Astrocyte of the spinal cord (primary cell): ENCODE results near the gene GALNT17.

ENCODE experiments used
- DNase-seq: peaks from one replicate; pipeline ENCODE4 v3.0.0; 2011; ENCODE audit warnings: low read depth, low spot score
- H3K4me3 ChIP-seq: 2 replicates; pipeline ENCODE4 v1.5.1; 2011; ENCODE audit warnings: low read depth, mild to moderate bottlenecking, low read length, moderate library complexity
- CTCF ChIP-seq: IDR thresholded peaks from 2 replicates; pipeline ENCODE4 v1.5.1; 2012; ENCODE audit warnings: low read depth, mild to moderate bottlenecking, low read length, inconsistent platforms
- in situ Hi-C: cut with HindIII; loops from 2 replicates; pipeline ENCODE4 v1.10.0; 2017; ENCODE audit warnings: low sequenced_read_pairs

The GALNT17 gene

DNA sequence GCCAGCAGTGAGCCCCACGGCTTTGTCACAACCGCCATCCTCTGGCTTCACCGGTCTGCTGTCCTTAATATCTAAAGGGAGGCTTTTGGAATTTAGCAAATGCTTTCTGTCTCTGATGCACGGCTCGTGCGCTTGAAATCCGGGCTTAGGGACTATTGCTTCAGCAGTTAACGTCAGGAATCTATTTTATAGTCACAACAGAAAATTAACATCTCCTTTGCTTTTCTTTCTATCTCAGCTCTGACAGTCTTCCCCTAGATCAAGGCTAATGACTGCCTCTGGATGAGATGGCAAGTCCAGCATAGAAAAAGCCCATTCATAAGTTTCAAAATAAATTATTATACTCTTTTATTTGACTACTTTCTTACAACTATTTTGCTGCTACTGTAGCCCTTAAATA lies 423.8 kb downstream of the GALNT17 start:
- in situ Hi-C loops = no loop called here
- no peak for TF ChIP-seq CTCF
- H3K4me3 ChIP-seq = no peak overlapping the region
- DNase-seq = no peak

DNA sequence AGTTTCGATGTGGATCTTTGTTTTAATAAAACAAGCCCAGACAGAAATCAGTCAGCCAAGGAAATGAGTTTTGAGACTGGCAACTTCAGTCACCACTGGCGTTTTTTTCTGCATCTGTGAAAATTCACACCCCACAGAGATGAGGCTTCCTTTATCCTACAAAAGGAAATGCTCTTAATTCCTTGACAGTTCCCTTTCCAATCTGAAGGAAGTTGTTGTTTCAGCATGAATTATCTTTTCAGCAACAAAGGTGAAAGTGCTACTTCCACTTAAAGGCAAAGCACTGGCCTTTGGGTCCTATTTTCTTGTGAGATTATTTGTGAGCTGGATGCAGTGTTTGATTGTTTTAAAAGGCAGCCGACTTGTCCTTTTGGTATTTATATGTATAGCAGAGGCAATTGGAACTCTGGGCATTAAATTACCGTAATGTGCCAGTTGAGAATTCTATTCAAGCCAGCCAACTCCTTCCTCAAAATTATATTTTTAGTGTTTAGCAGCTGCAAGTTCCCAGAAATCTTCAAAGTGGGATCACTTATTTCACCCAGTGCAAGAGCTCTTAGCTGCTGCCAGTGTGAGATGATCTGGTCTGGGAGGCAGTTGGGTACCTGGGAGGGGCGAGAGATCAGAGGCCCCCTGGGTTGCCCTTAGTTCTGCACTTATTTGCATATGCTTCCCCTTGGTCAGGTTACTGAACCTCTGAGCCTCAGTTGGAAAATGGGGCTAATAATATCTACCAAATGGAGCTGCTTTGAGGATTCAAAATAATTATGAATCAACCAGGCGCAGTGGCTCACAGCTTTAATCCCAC lies 427.1 kb downstream of the GALNT17 start:
- no peak for TF ChIP-seq CTCF
- H3K4me3 ChIP-seq = no peak overlapping the region
- in situ Hi-C loops = no loop called here
- DNase-seq = no peak

GRCh38 chr7:71560354-71560995 lies 428.5 kb downstream of the GALNT17 start:
- DNase-seq = no peak
- TF ChIP-seq CTCF = no peak
- H3K4me3 ChIP-seq = no peak overlapping the region
- in situ Hi-C loops = no loop called here

GRCh38 chr7:71563276-71563675 lies 431.3 kb downstream of the GALNT17 start:
- no peak overlapping the region for H3K4me3 ChIP-seq
- DNase-seq = no peak
- in situ Hi-C loops = no loop called here
- TF ChIP-seq CTCF = no peak

GRCh38 chr7:71566376-71566775 lies 434.4 kb downstream of the GALNT17 start:
- DNase-seq = no peak
- in situ Hi-C loops = no loop called here
- H3K4me3 ChIP-seq = no peak overlapping the region
- no peak for TF ChIP-seq CTCF

GRCh38 chr7:71566991-71567390 lies 435.0 kb downstream of the GALNT17 start:
- in situ Hi-C loops = no loop called here
- TF ChIP-seq CTCF = no peak
- DNase-seq = no peak
- no peak overlapping the region for H3K4me3 ChIP-seq
